ENCODE measurements around the gene FIGN. TPM values are rescaled to one million over a fixed set of nuclear protein-coding genes. Genes with fewer than 3 reads are reported as not detected.

Gene FIGN
- total RNA-seq, 1 experiment from 2014 or later: 5.8 TPM

- peak; percentile 77 for DNase-seq (ENCODE audit: low read depth)
These were observed 71.2 kb downstream of the FIGN start for GRCh38 chr2:163664610-163665009.

GRCh38 chr2:163662141-163662780, 73.5 kb downstream of the FIGN start:
- peak; percentile 56 for DNase-seq (ENCODE audit: low read depth)

GRCh38 chr2:163659224-163659623, 76.6 kb downstream of the FIGN start:
- DNase-seq (ENCODE audit: low read depth): peak; percentile 25

GRCh38 chr2:163658556-163658955, 77.3 kb downstream of the FIGN start:
- no peak for DNase-seq (ENCODE audit: low read depth)

- no peak for DNase-seq (ENCODE audit: low read depth)
These were observed 78.5 kb downstream of the FIGN start for GRCh38 chr2:163657281-163657656.

GRCh38 chr2:163656622-163657280, 79.1 kb downstream of the FIGN start:
- no peak for DNase-seq (ENCODE audit: low read depth)

GRCh38 chr2:163655667-163656066, 80.1 kb downstream of the FIGN start:
- no peak for DNase-seq (ENCODE audit: low read depth)

- no peak for DNase-seq (ENCODE audit: low read depth)
These were observed 83.1 kb downstream of the FIGN start for GRCh38 chr2:163652751-163653150.

- DNase-seq (ENCODE audit: low read depth): peak; percentile 36
These were observed 86.7 kb downstream of the FIGN start for GRCh38 chr2:163649080-163649479.

GRCh38 chr2:163647300-163647699, 88.5 kb downstream of the FIGN start:
- no peak for DNase-seq (ENCODE audit: low read depth)

- DNase-seq (ENCODE audit: low read depth): no peak
These were observed 89.1 kb downstream of the FIGN start for GRCh38 chr2:163646687-163647086.

- DNase-seq (ENCODE audit: low read depth): no peak
These were observed 91.6 kb downstream of the FIGN start for GRCh38 chr2:163644238-163644637.

- DNase-seq (ENCODE audit: low read depth): peak; percentile 34
These were observed 93.8 kb downstream of the FIGN start for GRCh38 chr2:163641986-163642385.

- no peak for DNase-seq (ENCODE audit: low read depth)
These were observed 95.1 kb downstream of the FIGN start for GRCh38 chr2:163640542-163641193.

GRCh38 chr2:163637871-163638270, 97.9 kb downstream of the FIGN start:
- no peak for DNase-seq (ENCODE audit: low read depth)

GRCh38 chr2:163633291-163633690, 102.5 kb downstream of the FIGN start:
- DNase-seq (ENCODE audit: low read depth): no peak

- DNase-seq (ENCODE audit: low read depth): no peak
These were observed 105.0 kb downstream of the FIGN start for GRCh38 chr2:163630836-163631235.

GRCh38 chr2:163626639-163627109, 109.1 kb downstream of the FIGN start:
- peak; percentile 23 for DNase-seq (ENCODE audit: low read depth)

- no peak for DNase-seq (ENCODE audit: low read depth)
These were observed 109.6 kb downstream of the FIGN start for GRCh38 chr2:163626208-163626607.

- no peak for DNase-seq (ENCODE audit: low read depth)
These were observed 110.2 kb downstream of the FIGN start for GRCh38 chr2:163625632-163626031.

GRCh38 chr2:163621445-163622004, 114.3 kb downstream of the FIGN start:
- DNase-seq (ENCODE audit: low read depth): no peak

GRCh38 chr2:163617517-163617916, 118.3 kb downstream of the FIGN start:
- no peak for DNase-seq (ENCODE audit: low read depth)

GRCh38 chr2:163613266-163613731, 122.5 kb downstream of the FIGN start:
- DNase-seq (ENCODE audit: low read depth): no peak

All from RPMI7951 (cell line).